GM18868 (cell line): Measurements from ENCODE around the gene CAMK1G.

Source experiments
- ATAC-seq: cut with Tn5 transposase; IDR thresholded peaks from one replicate; pipeline ENCODE4 v1.9.1; 2021; ENCODE audit warnings: mild to moderate bottlenecking, moderate library complexity; ENCODE audit not compliant: unreplicated experiment

The CAMK1G gene

DNA sequence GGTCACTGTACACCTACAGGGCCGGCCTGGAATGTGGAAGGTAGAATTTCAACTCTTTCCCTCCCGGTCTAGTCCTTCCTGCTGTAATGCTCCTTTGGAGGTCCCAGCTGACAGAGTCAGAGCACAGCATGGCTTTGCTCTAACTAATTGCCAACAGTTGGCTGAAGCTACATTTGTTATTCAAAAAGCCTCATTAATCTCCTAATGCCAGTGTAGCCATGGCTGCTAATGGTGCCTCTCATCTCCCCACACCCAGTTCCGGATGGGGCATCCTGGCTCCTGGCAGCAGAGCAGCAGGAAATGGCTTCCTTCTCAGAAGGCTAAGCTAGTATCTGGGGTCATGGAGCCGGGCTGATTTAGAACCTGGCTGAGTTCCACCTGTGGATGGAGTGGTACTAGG, 18.7 kb upstream of the CAMK1G start:
- ATAC-seq = no peak

DNA sequence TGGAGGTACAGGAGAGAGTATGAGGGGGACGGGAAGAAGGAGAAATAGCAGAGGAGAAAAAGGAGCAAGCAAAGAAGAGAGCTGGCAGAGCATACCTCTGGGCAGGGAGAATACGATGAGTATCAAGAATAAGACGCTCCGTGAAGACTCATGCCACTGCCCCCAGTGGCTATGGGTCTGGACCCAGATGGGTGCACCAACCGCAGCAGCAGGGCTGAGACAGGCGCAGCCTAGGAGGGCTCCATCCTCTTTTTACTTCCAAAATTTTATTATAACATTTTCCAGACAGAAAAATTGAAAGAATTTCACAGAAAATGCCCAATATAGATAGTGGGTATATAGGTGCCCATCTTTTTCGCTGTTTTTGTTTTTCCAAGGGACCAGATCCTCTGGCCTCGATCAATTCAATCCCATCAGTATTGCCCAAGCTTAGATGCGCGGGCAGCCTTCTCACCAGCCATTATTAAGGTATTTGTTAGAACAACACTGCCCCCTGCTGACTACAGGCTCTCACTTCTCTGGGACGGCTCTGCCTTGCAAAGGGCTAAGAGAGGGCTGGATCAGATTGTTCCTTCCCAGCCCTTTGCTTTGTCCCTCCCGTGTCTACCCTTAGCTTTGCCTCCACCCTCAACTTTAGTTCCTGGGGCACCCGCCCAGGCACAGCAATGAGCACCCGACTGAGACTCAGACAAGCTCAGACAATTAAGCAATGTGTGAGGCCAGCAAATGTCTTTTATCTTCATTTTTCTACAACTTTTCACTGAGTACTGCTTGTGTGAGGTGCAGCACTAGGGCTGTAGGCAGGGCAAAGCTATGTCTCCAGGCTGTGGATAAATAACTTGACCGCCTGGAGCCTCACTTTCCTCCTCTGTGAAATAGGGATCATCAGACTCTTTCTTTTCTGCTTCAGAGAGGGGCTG, 17.5 kb upstream of the CAMK1G start:
- ATAC-seq = peak; percentile 93

GRCh38 chr1:209567698-209568175, 15.8 kb upstream of the CAMK1G start:
- no peak for ATAC-seq

GRCh38 chr1:209569455-209570207, 13.9 kb upstream of the CAMK1G start:
- no peak for ATAC-seq

- no peak for ATAC-seq
These were observed 12.8 kb upstream of the CAMK1G start for GRCh38 chr1:209570743-209571142.

DNA sequence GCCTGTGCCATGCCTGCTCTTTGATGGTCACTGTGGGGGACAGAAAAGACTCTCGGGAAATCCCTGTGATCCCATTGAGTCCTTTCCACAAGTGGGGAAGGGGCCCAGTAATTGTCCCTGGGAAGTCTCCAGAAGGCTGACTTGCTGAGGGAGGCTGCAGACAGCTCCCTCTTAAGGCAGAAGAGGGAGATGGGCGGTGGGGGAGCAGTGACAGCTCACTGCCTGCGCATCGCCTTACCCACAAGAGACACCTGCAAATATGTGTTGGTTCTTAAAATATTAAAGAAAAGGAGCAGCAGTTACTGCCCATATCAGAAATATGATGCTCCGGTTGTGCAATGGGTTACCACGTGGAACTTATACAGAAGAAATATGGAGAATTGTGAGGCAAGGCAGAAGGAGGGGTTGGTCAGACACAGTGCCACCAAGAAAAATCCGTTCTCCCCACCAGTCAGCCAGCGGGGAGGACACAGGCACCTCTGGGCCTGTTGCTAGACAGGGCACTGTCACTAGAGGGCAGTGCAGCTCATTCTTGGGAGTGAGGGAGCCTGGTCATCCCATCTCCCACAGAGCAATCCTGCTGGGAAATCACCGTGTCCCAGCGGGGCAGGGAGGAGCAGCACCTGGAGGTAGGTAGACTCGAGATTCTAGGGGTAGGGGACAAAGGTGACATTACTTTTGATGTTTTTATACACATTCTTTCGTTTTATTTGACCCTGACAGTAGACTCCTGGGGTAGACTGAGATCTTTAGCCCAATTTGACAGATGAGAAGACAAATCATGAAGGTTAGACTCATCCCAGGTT, 6.9 kb upstream of the CAMK1G start:
- peak; percentile 83 for ATAC-seq

GRCh38 chr1:209577346-209577745, 6.2 kb upstream of the CAMK1G start:
- ATAC-seq = no peak

DNA sequence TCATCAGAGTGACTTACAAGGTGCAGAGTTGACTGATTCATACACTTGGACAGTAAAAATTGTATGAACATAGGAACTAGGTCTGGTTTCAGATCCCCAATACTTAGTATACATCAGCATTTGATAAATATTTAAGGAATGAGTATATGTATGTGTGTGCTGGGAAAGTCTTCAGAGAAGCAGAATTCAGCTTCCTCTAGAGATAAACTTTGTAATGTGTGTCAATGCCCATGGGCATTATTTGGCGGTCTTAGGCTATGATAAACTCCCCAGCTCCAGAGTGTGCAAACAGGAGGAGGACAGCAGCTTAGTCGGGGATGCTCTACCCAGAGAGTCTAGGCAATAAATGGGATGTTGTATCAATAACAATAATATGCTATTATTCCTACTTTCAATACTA, 2.9 kb upstream of the CAMK1G start:
- no peak for ATAC-seq

DNA sequence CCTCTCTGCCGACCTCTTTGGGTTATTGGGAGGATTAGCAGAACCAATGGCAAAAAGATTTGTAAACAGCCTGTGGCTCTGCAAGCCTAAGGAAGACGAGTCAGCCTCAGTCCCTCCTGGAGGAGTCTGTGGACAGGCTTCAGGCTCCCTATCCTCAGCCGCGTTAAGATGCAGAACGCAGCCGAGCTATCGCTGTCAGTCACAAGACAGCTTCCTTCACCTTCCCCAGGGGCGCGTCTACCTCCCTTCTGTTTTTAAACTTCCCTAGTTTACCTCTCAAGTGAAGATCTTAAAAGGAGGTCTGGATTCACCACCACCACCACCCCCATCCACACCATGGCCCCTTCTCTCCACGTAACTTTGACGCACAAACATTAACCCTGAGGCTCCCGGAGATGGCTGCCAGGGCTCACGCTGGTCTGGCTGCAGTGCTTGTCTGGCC, 738 bp downstream of the CAMK1G start:
- ATAC-seq = no peak

GRCh38 chr1:209585197-209585596, 1.7 kb downstream of the CAMK1G start:
- no peak for ATAC-seq

DNA sequence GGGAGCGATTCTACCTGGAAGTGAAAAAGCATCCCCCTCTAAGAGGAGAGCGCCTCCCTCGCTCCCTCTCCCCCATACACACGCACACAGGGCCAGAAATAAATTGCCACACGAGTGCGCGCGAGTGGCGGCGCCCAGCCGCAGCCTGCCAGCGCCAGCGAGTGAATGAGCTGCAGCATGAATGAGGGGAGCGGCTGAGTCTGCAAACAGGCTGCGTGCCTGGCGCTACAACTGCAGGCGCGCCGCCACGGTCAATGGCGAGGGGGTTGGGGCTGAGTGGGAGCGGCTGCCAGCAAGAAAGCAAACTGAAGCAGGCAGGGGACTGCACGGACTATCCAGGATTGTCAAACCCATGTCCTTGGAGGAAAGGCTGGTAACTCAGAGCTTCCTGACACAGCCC, 2.2 kb downstream of the CAMK1G start:
- ATAC-seq = no peak

- ATAC-seq = no peak
These were observed 2.8 kb downstream of the CAMK1G start for GRCh38 chr1:209586221-209586740.

GRCh38 chr1:209587789-209588188, 4.3 kb downstream of the CAMK1G start:
- no peak for ATAC-seq

DNA sequence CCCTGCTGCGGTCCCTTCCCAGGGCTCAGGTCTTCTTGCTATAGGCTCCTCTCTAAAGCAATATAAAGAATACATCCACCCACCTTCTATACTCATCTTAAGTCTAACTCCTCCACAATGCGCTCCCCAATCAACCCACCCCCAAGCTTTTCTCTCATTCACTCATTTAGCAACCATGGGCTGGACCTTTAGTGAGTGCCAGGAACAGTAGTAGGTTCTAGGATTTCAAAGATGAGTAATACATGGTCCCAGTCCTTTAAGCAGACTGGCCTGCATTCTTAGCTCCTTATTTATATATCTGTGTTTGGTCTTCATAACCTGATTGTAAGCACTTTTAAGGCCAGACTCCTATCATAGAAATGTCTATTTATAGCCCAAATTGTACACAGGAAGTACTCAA, 5.9 kb downstream of the CAMK1G start:
- no peak for ATAC-seq

- ATAC-seq = no peak
These were observed 6.3 kb downstream of the CAMK1G start for GRCh38 chr1:209589863-209590262.

- ATAC-seq = no peak
These were observed 6.9 kb downstream of the CAMK1G start for GRCh38 chr1:209590405-209590804.

GRCh38 chr1:209593747-209594146, 10.2 kb downstream of the CAMK1G start:
- no peak for ATAC-seq

- no peak for ATAC-seq
These were observed 10.9 kb downstream of the CAMK1G start for GRCh38 chr1:209594440-209594839.

GRCh38 chr1:209595028-209595427, 11.5 kb downstream of the CAMK1G start:
- ATAC-seq = no peak

GRCh38 chr1:209595599-209596285, 12.2 kb downstream of the CAMK1G start:
- ATAC-seq = no peak
